Stromal cell of bone marrow (primary cell): ENCODE measurements around the gene EXD3.

Experiments used
- DNase-seq: peaks from one replicate; pipeline ENCODE4 v3.0.0-alpha.2; 2012; ENCODE audit warnings: low read depth

The EXD3 gene

GRCh38 chr9:137317718-137318511, 105.0 kb downstream of the EXD3 start:
- no peak for DNase-seq

- DNase-seq = no peak
Observed at GRCh38 chr9:137317021-137317717, 105.8 kb downstream of the EXD3 start.

GRCh38 chr9:137316012-137316981, 106.7 kb downstream of the EXD3 start:
- no peak for DNase-seq

GRCh38 chr9:137315581-137316011, 107.4 kb downstream of the EXD3 start:
- DNase-seq = no peak

- no peak for DNase-seq
Observed at GRCh38 chr9:137314561-137315560, 108.1 kb downstream of the EXD3 start.

- DNase-seq = no peak
Observed at GRCh38 chr9:137313956-137314560, 108.9 kb downstream of the EXD3 start.

GRCh38 chr9:137313326-137313936, 109.5 kb downstream of the EXD3 start:
- no peak for DNase-seq

GRCh38 chr9:137312852-137313325, 110.1 kb downstream of the EXD3 start:
- DNase-seq = no peak

- no peak for DNase-seq
Observed at GRCh38 chr9:137311986-137312851, 110.7 kb downstream of the EXD3 start.

GRCh38 chr9:137311171-137311985, 111.6 kb downstream of the EXD3 start:
- no peak for DNase-seq

GRCh38 chr9:137310189-137311052, 112.5 kb downstream of the EXD3 start:
- no peak for DNase-seq

- DNase-seq = no peak
Observed at GRCh38 chr9:137309368-137310188, 113.4 kb downstream of the EXD3 start.

GRCh38 chr9:137308057-137308619, 114.8 kb downstream of the EXD3 start:
- DNase-seq = no peak

GRCh38 chr9:137307255-137308056, 115.5 kb downstream of the EXD3 start:
- no peak for DNase-seq

- no peak for DNase-seq
Observed at GRCh38 chr9:137306850-137307254, 116.1 kb downstream of the EXD3 start.
